AG09309 (cell line): ENCODE data around the gene DHX32.

Experiments
- DNase-seq: peaks from one replicate; pipeline ENCODE4 v3.0.0-alpha.2; 2010; ENCODE audit warnings: low read depth
- H3K4me3 ChIP-seq: 2 replicates; pipeline ENCODE4 v1.5.1; 2011; ENCODE audit warnings: mild to moderate bottlenecking, low read depth, low read length, moderate library complexity; ENCODE audit not compliant: control insufficient read depth
- CTCF ChIP-seq: IDR thresholded peaks from 2 replicates; pipeline ENCODE4 v1.5.1; 2011; ENCODE audit warnings: mild to moderate bottlenecking, low read depth, low read length, inconsistent platforms; ENCODE audit not compliant: insufficient read depth, control insufficient read depth; ENCODE audit errors: missing control alignments

Gene DHX32

DNA sequence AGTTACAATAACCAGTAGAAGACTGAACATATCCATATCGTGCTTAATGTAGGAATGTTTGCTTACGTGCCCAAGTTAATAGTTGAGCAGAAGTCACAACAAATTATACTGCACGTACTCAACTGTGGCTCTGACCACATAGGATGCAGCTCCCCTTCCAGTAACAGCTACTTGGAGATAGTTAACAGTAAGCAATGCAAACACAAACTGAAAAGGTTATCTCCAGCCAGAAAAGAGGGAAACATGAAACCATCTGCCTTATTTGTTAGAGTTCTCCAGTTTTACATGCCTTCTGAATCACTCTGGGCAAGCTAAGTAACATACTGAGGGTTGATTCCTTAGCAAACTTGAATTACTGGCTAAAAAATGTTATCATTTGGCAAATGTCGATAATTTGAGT is 9.8 kb downstream of the DHX32 start:
- H3K4me3 ChIP-seq, result no peak overlapping the region
- TF ChIP-seq CTCF, result no peak
- DNase-seq, result no peak

DNA sequence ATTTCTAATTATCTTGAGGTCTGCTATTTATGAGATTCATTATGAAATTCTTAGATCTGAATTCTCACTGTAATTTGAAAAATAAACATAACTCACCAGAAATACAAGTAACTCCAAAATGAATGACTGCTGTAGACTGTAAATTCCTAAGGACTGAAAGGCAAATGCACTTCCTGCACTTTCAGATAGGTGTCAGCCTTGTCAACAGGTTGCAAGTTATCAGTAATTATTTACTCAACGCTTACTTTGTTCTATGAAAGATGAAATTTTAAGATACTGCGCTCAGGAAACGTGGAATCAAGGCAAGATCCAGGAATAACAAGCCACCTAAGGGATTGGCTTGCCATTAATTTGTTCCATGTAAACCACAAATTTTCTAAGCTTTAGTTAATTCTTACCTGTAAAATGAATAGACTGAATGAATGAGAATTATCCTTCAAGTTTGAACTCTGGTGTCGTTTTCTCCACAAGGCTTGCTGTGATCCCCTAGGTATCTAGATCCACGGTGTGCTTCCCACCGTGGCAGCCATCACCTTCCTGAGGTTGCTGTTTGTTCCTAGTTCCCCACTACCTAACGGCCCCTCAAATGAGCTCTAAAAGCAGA is 12.6 kb downstream of the DHX32 start:
- peak; percentile 13 for DNase-seq
- peak; percentile 80 for TF ChIP-seq CTCF
- no peak overlapping the region for H3K4me3 ChIP-seq

DNA sequence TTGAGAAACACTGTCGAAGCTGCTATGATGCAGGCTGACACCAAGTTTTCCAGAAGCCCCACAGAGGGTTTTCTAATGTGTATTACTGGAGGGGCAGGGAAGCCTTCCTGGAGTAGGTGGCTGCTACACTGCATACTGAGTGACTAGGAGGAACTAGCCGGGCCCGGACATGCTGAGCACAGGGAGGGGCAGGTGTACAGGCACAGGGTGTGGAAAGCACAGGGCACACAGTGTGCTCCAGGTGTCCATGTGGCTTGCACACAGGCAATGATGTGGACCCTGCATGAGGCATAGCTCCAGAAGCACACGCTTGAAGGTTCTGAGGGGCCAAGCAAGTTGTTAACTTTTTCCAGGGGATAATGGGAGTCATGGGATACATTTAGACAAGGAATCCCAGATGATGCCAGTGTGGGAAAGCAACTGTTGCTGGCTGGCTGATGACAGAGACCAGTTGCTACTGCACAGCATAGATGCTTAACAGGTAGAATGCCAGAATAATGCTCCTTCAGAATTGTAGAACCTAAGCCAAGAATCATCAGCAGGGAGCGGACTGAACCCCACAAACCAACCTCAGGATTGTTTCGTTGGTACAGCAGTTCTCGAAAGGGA is 14.6 kb downstream of the DHX32 start:
- DNase-seq, result no peak
- TF ChIP-seq CTCF, result no peak

DNA sequence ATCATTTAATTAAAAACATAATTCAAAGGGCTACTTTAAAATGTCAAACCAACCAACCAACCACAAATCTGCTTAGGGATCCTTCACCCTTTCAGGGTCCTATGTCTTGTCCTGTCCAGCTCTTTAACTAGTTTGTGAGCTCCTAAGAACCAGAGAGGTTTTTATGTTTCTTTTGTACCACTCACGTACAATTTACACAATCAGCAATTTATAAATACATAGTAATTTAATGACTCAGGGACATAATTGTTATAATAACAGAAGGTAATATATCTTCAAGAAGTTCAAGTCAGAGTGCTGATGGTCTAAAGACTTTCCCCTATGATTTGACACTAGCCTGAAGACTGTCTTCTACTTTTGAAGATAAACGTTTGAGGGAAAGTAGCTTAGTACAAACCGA is 16.0 kb downstream of the DHX32 start:
- TF ChIP-seq CTCF, result no peak
- no peak overlapping the region for H3K4me3 ChIP-seq
- DNase-seq, result no peak

More for the DNA sequence above, 14.6 kb downstream of the DHX32 start:
- H3K4me3 ChIP-seq, result no peak overlapping the region

GRCh38 chr10:125859128-125859817 is 21.8 kb downstream of the DHX32 start:
- TF ChIP-seq CTCF, result no peak
- H3K4me3 ChIP-seq, result no peak overlapping the region
- DNase-seq, result no peak

GRCh38 chr10:125857185-125857760 is 23.8 kb downstream of the DHX32 start:
- TF ChIP-seq CTCF, result no peak
- DNase-seq, result no peak
- no peak overlapping the region for H3K4me3 ChIP-seq
